Activated B cell treated with CpG ODN at 0.5 μM for 24 hours (primary cell): ENCODE results near the gene TELO2. TPM values are rescaled to one million over a fixed set of nuclear protein-coding genes. Genes with fewer than 3 reads are reported as not detected.
A peak's percentile ranks its signal among the peaks of the same experiment; 100 is the strongest.

Experiments used
- ATAC-seq: fragments of 200-7000 bp; cut with Tn5 transposase; one replicate; pipeline ENCODE4 v1.10.0; 2021; ENCODE audit warnings: low read depth, mild to moderate bottlenecking, moderate library complexity
- CTCF ChIA-PET: fragments of 350-600 bp; sonication (Branson Sonifier 250); formaldehyde crosslinking; loops from one replicate; lab custom pipeline; 2021; ENCODE audit warnings: antibody characterized with exemption; lab: Charles Lee
- POLR2A ChIA-PET: fragments of 350-600 bp; sonication (Branson Sonifier 250); formaldehyde crosslinking; loops from one replicate; lab custom pipeline; 2021; ENCODE audit warnings: antibody characterized with exemption; lab: Charles Lee
- DNase-seq: peaks from one replicate; pipeline ENCODE4 v3.0.0; 2022
- H3K27ac Mint-ChIP-seq: one replicate; pipeline ENCODE4 v1.8.0; 2020; ENCODE audit warnings: mixed read lengths
- H3K27me3 Mint-ChIP-seq: one replicate; pipeline ENCODE4 v1.8.0; 2021; ENCODE audit warnings: mixed read lengths
- H3K36me3 Mint-ChIP-seq: one replicate; pipeline ENCODE4 v1.8.0; 2021; ENCODE audit warnings: low read depth, mixed read lengths
- H3K4me1 Mint-ChIP-seq: one replicate; pipeline ENCODE4 v1.8.0; 2021; ENCODE audit warnings: mixed read lengths
- H3K4me3 Mint-ChIP-seq: one replicate; pipeline ENCODE4 v1.8.0; 2020; ENCODE audit warnings: mild to moderate bottlenecking, mixed read lengths
- H3K9me3 Mint-ChIP-seq: one replicate; pipeline ENCODE4 v1.8.0; 2020; ENCODE audit warnings: mixed read lengths
- CTCF ChIP-seq: fragments of 200-600 bp; IDR thresholded peaks from one replicate; pipeline ENCODE4 v1.8.0; 2022; ENCODE audit warnings: antibody characterized with exemption, mild to moderate bottlenecking
- intact Hi-C: fragments of 100-400 bp; cut with micrococcal nuclease; formaldehyde crosslinking; loops from one replicate; pipeline ENCODE4 v1.15.1; 2024
- total RNA-seq: library from RNA; stranded (reverse); gene quantifications from 2 replicates; pipeline ENCODE4 v1.2.3, GENCODE V29; 2022

Gene TELO2
- total RNA-seq, 1 donor from 2014 or later: 78.8 TPM

GRCh38 chr16:1494129-1494640 is 1.0 kb downstream of the TELO2 start:
- no peak for TF ChIP-seq CTCF
- intact Hi-C loops: no loop called here
- DNase-seq (no peak), ATAC-seq (no peak)
- ChIA-PET POLR2A (interaction anchor here (1.6 to 3.6 kb wide), 7 partner anchors 14 to 116 kb away, joined by 6 to 52 read pairs (median 16); partner anchors contain the start of gene UQCC4), CTCF (no interaction called here)
- Mint-ChIP-seq H3K4me3 (peak overlapping the region; percentile 97), H3K4me1 (peaks cover 18% of the 10 kb centered on the region), H3K27me3 (no peaks in the 10 kb centered on the region), H3K27ac (peak overlapping the region; percentile 80), H3K36me3 (peaks cover 34% of the 10 kb centered on the region), H3K9me3 (no peaks in the 10 kb centered on the region)

- Mint-ChIP-seq H3K4me3 (peak overlapping the region; percentile 97), H3K27ac (no peak overlapping the region), H3K27me3 (no peaks in the 10 kb centered on the region), H3K9me3 (no peaks in the 10 kb centered on the region), H3K4me1 (peaks cover 18% of the 10 kb centered on the region), H3K36me3 (peaks cover 38% of the 10 kb centered on the region)
- CTCF ChIA-PET: no interaction called here
- POLR2A ChIA-PET: interaction anchor here (2.5 to 3.2 kb wide), 2 partner anchors 74 to 116 kb away, joined by 6 to 39 read pairs; partner anchors contain the start of gene UQCC4
- no peak for ATAC-seq
- no peak for TF ChIP-seq CTCF
- intact Hi-C loops: no loop called here
- no peak for DNase-seq
These were observed 1.6 kb downstream of the TELO2 start for GRCh38 chr16:1494711-1495110.

- Mint-ChIP-seq H3K27ac (no peak overlapping the region), H3K36me3 (peaks cover 38% of the 10 kb centered on the region), H3K4me3 (peak overlapping the region; percentile 56), H3K9me3 (no peaks in the 10 kb centered on the region), H3K27me3 (no peaks in the 10 kb centered on the region), H3K4me1 (peaks cover 18% of the 10 kb centered on the region)
- intact Hi-C loops: no loop called here
- ChIA-PET CTCF (no interaction called here), POLR2A (interaction anchor here (2.5 kb wide), 1 partner anchor 117 kb away, joined by 6 read pairs; no protein-coding TSS in a partner anchor)
- no peak for ATAC-seq
- no peak for DNase-seq
- TF ChIP-seq CTCF: no peak
These were observed 2.2 kb downstream of the TELO2 start for GRCh38 chr16:1495211-1495888.

- Mint-ChIP-seq H3K27ac (no peak overlapping the region), H3K9me3 (no peaks in the 10 kb centered on the region), H3K27me3 (no peaks in the 10 kb centered on the region), H3K4me1 (peaks cover 18% of the 10 kb centered on the region), H3K36me3 (peaks cover 38% of the 10 kb centered on the region), H3K4me3 (no peak overlapping the region)
- TF ChIP-seq CTCF: no peak
- ChIA-PET CTCF (no interaction called here), POLR2A (no interaction called here)
- ATAC-seq (no peak), DNase-seq (no peak)
- intact Hi-C loops: no loop called here
These were observed 2.7 kb downstream of the TELO2 start for GRCh38 chr16:1495889-1496262.

GRCh38 chr16:1496464-1496863 is 3.3 kb downstream of the TELO2 start:
- no peak overlapping the region for H3K27ac Mint-ChIP-seq
- TF ChIP-seq CTCF: no peak
- DNase-seq: no peak
- ChIA-PET POLR2A (no interaction called here), CTCF (no interaction called here)
- no peak for ATAC-seq
- H3K27me3 Mint-ChIP-seq: no peaks in the 10 kb centered on the region
- H3K4me3 Mint-ChIP-seq: no peak overlapping the region
- peaks cover 38% of the 10 kb centered on the region for H3K36me3 Mint-ChIP-seq
- intact Hi-C loops: no loop called here
- H3K4me1 Mint-ChIP-seq: peaks cover 15% of the 10 kb centered on the region
- H3K9me3 Mint-ChIP-seq: no peaks in the 10 kb centered on the region
